IPS-15b (cell line): ENCODE data around the gene CCDC201.

ENCODE experiments used
- H3K27me3 ChIP-seq: one replicate; pipeline ENCODE4 v1.6.1; 2013; ENCODE audit warnings: low read length; ENCODE audit not compliant: control insufficient read depth, insufficient read depth
- H3K36me3 ChIP-seq: one replicate; pipeline ENCODE4 v1.6.1; 2013; ENCODE audit warnings: low read length; ENCODE audit not compliant: control insufficient read depth, insufficient read depth
- H3K4me1 ChIP-seq: one replicate; pipeline ENCODE4 v1.6.1; 2013; ENCODE audit warnings: mild to moderate bottlenecking, low read length; ENCODE audit not compliant: control insufficient read depth, insufficient read depth
- H3K4me3 ChIP-seq: one replicate; pipeline ENCODE4 v1.5.1; 2013; ENCODE audit warnings: low read depth, low read length
- H3K9ac ChIP-seq: one replicate; pipeline ENCODE4 v1.6.1; 2013; ENCODE audit warnings: low read depth, mild to moderate bottlenecking, low read length
- H3K9me3 ChIP-seq: one replicate; pipeline ENCODE4 v1.6.1; 2013; ENCODE audit warnings: mild to moderate bottlenecking, low read length; ENCODE audit not compliant: control insufficient read depth, insufficient read depth

CCDC201 gene

DNA sequence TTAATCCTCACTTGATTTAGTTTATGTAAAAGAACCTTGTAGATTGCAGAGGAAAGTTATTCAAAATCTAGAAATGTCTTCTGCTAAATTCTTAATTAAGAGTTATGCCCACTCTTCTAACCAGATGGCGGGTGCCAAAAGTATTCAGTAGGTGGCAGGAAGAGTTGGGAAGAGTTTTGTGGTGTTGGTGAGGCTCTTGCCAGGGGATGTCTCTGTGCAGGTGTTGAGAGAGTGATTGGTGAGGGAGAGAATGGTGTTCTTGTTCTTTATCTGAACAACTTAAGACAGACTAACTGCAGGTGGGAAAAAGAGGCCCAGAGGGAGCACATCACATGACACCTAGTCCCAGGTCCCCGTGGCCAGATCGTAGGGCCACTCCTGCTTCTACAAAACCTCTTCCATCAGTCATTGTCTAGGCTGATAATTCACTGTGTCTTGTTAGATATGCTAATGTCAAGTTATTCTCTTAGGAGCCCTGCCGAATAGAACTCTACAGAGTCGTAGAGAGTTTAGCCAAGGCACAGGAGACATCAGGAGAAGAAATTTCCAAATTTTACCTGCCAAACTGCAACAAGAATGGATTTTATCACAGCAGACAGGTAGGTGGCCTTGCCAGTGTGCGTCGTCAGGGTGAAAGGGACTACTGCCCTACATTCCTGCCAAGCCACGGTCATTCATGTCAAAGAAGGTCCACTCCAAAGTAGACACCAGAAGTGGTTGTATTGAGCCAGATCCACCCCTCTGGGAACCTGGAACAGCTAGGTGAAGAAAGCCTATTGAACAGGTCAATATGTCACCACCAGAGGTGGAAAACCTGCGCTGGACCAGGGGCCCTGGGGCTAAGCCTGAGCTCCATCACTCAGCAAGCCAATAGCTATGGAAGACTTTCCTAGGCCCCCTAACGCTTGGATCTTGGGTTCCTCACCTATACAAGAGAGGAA is 18.9 kb upstream of the CCDC201 start:
- Histone ChIP-seq H3K4me1 (peaks cover 2% of the 10 kb centered on the region), H3K27me3 (peaks cover 48% of the 10 kb centered on the region), H3K4me3 (no peak overlapping the region), H3K9me3 (no peaks in the 10 kb centered on the region), H3K9ac (no peak overlapping the region), H3K36me3 (no peaks in the 10 kb centered on the region)

DNA sequence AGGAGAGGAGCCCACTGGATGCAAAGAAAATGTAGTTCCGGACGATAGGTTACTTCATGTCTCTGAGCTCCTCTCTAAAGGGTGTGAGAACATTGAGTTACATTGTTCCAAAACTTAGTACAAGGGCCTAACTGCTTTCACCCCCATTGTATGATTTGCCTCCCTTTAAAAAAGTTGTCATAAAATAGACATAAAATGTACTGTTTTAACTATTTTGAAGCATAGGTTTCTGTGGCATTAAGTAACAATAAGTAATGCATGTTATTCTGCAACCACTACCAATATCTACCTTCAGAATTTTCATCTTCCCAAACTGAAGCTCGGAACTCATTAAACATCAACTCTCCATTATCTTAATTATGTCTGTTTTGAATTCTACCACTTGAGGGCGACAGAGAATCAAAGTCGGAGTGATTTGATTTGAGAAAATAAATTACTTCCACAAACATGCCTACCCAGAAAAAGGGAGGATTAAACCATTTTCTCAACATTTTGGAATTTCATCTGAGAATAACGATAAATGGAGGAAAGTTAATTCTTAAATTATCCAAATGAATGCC is 18.1 kb upstream of the CCDC201 start:
- Histone ChIP-seq H3K9me3 (no peaks in the 10 kb centered on the region), H3K9ac (no peak overlapping the region), H3K4me1 (peaks cover 2% of the 10 kb centered on the region), H3K4me3 (no peak overlapping the region), H3K36me3 (no peaks in the 10 kb centered on the region), H3K27me3 (peaks cover 55% of the 10 kb centered on the region)

DNA sequence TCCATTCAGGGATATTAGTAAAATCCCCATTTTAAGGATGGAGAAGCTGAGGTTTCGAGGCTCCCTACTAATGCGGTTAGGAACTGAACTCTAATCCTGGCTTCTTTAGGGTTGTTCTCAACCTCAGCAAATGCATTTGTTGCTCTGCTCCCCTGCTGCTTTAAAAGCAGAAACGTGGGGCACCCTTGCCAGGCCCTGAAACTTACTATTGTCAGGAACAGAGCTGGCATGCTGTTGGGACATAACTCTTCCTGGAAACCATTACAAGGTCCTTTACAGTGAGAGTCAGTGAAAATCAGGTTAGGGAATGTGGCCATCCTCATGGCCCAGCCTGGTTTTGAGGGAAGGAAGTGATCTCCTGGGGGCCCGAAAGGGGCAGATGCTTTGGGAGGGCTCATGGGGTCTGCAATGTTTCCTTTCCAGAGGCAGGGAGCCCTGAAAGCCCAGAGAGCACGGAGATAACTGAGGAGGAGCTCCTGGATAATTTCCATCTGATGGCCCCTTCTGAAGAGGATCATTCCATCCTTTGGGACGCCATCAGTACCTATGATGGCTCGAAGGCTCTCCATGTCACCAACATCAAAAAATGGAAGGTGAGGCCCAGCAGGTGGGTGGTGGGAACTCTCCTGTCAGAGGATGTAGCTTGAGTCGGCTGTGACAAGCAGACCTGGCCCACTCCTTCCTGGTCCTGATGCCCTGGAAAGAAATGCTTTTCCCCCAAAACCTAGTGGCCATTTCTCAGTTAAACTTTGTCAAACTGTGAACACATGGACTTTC is 17.4 kb upstream of the CCDC201 start:
- Histone ChIP-seq H3K27me3 (peaks cover 57% of the 10 kb centered on the region), H3K9me3 (no peaks in the 10 kb centered on the region), H3K9ac (no peak overlapping the region), H3K4me3 (no peak overlapping the region), H3K36me3 (no peaks in the 10 kb centered on the region), H3K4me1 (peaks cover 2% of the 10 kb centered on the region)

DNA sequence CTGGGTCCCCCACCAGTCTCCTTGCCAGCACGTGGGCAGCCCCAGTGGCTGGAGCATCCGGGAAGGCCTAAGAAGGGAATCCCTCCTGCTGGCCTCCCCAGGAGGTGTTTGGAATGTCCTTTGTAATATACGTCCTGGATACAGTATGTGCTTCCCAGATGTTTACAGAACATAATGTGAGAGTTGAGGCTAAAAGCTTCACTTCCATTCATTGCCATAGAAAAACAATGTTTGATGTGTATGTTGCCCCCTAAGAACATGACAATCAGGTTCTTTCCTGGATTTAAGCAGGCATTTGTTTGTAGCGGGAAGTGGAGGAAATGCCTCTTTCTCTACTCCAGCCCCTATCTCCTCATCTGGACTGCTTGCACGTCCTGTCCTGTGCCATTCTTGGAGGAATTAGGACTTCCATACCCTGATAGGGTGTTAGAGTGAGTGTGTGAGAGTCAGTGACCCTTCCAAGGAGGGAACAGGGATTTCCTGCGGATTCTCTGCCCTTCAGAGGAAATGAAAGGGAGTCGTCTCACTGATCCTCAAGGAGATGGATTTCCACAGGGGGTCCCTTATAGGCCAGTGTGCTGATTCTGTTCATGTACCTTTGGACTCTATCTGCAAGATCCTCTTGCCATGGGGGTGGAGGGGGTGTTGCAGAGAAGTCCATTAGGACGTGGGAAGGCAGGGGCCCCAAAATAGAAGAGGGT is 16.6 kb upstream of the CCDC201 start:
- no peak overlapping the region for H3K9ac ChIP-seq
- peak overlapping the region; percentile 60 for H3K4me3 ChIP-seq
- H3K27me3 ChIP-seq, result peaks cover 59% of the 10 kb centered on the region
- H3K4me1 ChIP-seq, result peaks cover 2% of the 10 kb centered on the region
- H3K36me3 ChIP-seq, result no peaks in the 10 kb centered on the region
- no peaks in the 10 kb centered on the region for H3K9me3 ChIP-seq

DNA sequence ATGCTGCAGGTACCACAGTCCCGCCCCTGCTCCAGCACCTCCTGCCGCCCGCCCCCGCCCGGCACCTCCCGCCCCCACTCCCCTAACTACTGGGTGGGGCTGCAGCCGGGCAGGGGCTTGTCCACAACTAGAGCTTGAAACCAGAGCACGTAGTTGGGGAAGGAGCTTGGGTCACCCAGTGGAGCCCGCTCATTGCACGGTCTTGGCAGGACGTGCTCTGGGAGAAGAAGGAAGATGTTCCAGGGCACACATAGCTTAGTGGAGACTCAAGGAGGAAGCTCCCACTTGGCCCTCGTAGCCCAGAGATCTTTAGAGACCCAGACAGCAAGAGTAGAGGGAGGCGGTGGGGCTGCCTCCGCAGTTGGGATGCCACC is 16.1 kb upstream of the CCDC201 start:
- peaks cover 2% of the 10 kb centered on the region for H3K4me1 ChIP-seq
- H3K4me3 ChIP-seq, result peak overlapping the region; percentile 60
- no peaks in the 10 kb centered on the region for H3K9me3 ChIP-seq
- H3K9ac ChIP-seq, result no peak overlapping the region
- H3K36me3 ChIP-seq, result no peaks in the 10 kb centered on the region
- H3K27me3 ChIP-seq, result peaks cover 59% of the 10 kb centered on the region

DNA sequence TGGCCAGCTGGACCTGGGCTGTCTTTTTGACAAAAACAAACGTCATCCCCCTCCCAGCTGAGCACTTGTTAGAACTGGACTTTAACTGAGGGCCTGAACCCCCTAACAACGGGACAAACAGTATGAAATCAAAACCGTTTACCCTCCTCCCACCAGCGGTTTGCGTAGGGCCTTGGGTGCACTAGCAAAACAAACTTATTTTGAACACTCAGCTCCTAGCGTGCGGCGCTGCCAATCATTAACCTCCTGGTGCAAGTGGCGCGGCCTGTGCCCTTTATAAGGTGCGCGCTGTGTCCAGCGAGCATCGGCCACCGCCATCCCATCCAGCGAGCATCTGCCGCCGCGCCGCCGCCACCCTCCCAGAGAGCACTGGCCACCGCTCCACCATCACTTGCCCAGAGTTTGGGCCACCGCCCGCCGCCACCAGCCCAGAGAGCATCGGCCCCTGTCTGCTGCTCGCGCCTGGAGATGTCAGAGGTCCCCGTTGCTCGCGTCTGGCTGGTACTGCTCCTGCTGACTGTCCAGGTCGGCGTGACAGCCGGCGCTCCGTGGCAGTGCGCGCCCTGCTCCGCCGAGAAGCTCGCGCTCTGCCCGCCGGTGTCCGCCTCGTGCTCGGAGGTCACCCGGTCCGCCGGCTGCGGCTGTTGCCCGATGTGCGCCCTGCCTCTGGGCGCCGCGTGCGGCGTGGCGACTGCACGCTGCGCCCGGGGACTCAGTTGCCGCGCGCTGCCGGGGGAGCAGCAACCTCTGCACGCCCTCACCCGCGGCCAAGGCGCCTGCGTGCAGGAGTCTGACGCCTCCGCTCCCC is 15.5 kb upstream of the CCDC201 start, which contains the start of gene IGFBP1:
TSS of gene IGFBP1 (plus strand) at position 304 of the 808 bp plus-strand sequence. CDS start at position 469, 165 bp downstream.
- H3K4me1 ChIP-seq, result peaks cover 2% of the 10 kb centered on the region
- no peaks in the 10 kb centered on the region for H3K36me3 ChIP-seq
- no peak within 1 kb of the TSS for H3K9ac ChIP-seq
- H3K4me3 ChIP-seq, result peak within 1 kb of the TSS; percentile 60
- H3K27me3 ChIP-seq, result peaks cover 59% of the 10 kb centered on the region
- H3K9me3 ChIP-seq, result no peaks in the 10 kb centered on the region

DNA sequence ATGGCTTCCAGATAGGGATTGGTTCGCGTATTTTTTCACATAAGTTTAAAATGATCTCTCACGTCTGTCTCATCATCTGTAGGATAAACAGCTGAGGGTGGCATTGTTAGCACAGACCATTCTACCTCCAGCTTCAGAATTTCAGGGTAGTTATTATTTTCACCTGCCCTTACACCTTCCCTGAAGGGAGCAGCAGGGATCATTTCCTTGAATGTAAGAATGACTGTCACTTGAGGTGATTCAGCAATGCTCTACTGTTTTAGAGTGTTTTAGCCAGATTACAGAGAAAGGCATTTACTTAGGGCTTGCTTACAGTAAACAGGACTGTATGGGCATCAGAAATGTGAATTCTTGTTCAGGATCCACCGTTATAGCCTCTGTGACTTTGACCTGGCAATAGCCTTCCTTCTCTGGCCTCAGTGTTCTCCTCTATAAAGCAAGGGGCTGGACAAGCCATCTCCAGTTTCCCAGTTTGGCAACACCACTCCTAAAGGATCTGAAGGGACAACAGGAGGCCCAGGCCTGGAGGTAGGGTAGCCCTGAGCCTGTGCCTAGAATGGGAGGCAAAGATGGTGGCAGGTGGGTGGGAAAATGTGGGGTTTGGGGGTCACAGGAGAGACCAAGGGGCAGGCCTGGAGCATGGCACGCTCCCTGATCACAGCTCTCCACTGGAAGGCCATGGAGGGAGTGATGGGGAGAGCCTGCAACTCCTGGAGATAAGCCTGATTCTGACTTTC is 14.2 kb upstream of the CCDC201 start:
- Histone ChIP-seq H3K9me3 (no peaks in the 10 kb centered on the region), H3K9ac (no peak overlapping the region)

DNA sequence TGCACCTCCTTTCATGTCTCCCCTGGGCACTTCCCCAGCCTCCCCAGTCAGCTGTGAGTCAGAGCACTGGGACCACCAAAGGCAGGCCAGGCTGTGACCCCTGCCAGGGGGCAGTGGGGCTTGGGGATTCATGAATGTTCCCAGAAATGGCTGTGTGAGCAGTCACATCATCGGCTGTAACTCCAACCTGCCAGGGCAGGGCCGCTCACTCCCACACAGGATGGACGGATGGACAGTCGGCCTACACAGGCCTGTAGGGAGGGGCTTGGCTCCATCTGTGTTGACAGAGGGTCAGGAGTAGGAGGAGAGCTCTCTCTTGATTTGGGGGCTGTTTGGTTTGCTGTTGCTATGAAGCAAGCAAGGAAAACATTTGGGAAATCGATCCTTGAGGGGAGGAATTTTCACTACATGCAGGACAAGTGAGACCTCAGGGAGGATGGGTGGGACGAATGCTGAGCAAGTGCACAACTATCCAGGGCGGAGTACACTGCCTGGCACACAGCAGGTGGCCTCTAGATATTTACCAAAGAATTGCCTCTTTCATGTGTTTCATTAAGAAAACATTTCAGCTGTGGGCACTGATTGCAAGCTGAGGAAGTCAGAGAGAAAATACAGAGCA is 12.5 kb upstream of the CCDC201 start:
- H3K4me3 ChIP-seq, result no peak overlapping the region
- peaks cover 6% of the 10 kb centered on the region for H3K4me1 ChIP-seq
- H3K27me3 ChIP-seq, result peaks cover 45% of the 10 kb centered on the region
- H3K9ac ChIP-seq, result no peak overlapping the region
- H3K36me3 ChIP-seq, result no peaks in the 10 kb centered on the region
- no peaks in the 10 kb centered on the region for H3K9me3 ChIP-seq

More for the DNA sequence above, 14.2 kb upstream of the CCDC201 start:
- peaks cover 59% of the 10 kb centered on the region for H3K27me3 ChIP-seq
- no peak overlapping the region for H3K4me3 ChIP-seq
- H3K4me1 ChIP-seq, result peaks cover 6% of the 10 kb centered on the region
- H3K36me3 ChIP-seq, result no peaks in the 10 kb centered on the region

DNA sequence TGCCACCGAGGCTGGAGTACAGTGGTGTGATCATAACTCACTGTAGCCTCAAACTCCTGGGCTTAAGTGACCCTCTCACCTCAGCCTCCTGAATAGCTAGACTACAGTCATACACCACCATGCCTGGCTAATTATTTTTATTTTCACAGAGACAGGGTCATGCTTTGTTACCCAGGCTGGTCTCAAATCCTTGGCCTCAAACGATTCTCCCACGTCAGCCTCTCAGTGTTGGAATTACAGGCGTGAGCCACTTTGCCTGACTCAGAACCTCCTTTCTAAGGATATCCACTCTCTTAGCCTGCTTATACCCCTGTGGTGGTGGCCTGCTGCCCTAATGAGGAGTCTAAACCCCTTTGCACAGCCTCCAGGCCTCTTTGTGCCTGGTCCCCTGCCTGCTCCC is 11.3 kb upstream of the CCDC201 start:
- H3K27me3 ChIP-seq, result peaks cover 33% of the 10 kb centered on the region
- no peak overlapping the region for H3K9ac ChIP-seq
- H3K36me3 ChIP-seq, result no peaks in the 10 kb centered on the region
- H3K9me3 ChIP-seq, result no peaks in the 10 kb centered on the region
- H3K4me3 ChIP-seq, result no peak overlapping the region
- H3K4me1 ChIP-seq, result peaks cover 5% of the 10 kb centered on the region

DNA sequence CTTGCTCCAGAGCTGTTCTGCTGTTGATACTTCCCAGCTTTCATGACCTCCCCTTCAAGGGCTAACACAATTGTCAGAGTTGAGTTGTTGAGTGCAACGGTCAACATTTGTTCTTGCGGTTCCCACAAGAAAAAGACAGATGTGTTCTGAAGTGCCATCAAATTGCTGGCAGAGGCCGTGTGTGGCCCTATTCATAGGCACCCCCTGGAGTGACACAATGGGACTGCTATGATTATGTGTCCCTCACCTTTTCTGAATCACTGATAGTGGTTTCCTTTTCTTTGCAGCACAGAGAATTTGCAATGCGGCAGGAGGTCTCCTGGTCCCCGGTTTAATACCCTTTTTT is 9.6 kb upstream of the CCDC201 start:
- peaks cover 3% of the 10 kb centered on the region for H3K4me1 ChIP-seq
- H3K9ac ChIP-seq, result no peak overlapping the region
- H3K27me3 ChIP-seq, result peaks cover 17% of the 10 kb centered on the region
- peaks cover 3% of the 10 kb centered on the region for H3K9me3 ChIP-seq
- no peaks in the 10 kb centered on the region for H3K36me3 ChIP-seq
- no peak overlapping the region for H3K4me3 ChIP-seq
